ENCODE measurements around the gene PRKG1. TPM values are rescaled to one million over a fixed set of nuclear protein-coding genes. Genes with fewer than 3 reads are reported as not detected.

PRKG1 gene
- total RNA-seq, 1 donor from 2014 or later, result 4.6 TPM

DNA sequence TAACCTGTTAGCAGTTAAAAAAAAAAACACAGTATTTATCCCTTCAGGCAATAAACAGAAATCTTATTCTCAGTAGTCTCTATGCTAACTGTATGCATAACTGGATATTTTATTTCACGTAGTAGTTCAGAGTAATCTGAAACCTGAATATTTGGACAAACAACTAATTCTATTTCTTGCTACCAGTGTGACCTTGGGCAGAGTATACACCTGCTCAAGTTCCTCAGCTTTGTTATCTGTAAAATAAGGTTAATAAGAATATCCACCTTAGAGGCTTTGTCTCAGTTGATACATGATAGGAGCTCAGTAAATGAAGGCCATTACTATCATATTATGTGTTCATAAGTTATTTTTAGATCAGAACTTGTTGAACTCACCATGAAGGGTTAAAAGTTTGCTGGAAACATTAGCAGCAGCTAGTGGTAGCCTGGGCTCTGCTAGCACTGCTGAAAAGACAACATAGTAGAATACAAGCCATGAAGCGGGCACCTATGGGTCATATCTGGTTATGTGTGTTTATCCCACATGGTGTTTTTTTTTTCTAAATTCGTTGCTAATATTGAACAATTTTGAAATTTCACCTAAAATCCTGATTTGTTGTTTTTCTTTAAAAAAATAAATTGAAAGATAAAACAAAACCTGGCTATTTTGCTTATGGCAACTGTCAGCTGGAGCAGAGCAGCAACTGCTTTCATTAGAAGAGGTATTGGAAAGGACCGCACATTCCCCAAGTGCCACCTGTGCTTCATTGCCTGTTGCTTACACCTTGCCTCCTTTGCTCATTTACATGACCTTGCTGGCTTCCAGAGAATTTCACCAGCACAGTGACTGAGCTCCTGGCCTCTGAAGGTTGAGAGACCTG lies 303.0 kb downstream of the PRKG1 start:
- Mint-ChIP-seq H3K27me3 (no peaks in the 10 kb centered on the region), H3K36me3 (ENCODE audit: insufficient read depth) (no peaks in the 10 kb centered on the region), H3K4me1 (ENCODE audit: low read depth) (no peaks in the 10 kb centered on the region), H3K27ac (no peak overlapping the region), H3K9me3 (ENCODE audit: low read depth) (no peaks in the 10 kb centered on the region), H3K4me3 (ENCODE audit: low read depth) (no peak overlapping the region)
- DNase-seq (ENCODE audit: low spot score, unreplicated experiment), result no peak
- TF ChIP-seq, protein P1, sequence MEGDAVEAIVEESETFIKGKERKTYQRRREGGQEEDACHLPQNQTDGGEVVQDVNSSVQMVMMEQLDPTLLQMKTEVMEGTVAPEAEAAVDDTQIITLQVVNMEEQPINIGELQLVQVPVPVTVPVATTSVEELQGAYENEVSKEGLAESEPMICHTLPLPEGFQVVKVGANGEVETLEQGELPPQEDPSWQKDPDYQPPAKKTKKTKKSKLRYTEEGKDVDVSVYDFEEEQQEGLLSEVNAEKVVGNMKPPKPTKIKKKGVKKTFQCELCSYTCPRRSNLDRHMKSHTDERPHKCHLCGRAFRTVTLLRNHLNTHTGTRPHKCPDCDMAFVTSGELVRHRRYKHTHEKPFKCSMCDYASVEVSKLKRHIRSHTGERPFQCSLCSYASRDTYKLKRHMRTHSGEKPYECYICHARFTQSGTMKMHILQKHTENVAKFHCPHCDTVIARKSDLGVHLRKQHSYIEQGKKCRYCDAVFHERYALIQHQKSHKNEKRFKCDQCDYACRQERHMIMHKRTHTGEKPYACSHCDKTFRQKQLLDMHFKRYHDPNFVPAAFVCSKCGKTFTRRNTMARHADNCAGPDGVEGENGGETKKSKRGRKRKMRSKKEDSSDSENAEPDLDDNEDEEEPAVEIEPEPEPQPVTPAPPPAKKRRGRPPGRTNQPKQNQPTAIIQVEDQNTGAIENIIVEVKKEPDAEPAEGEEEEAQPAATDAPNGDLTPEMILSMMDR (IDR thresholded peaks at IDR 0.05; ENCODE audit: unreplicated experiment), result no peak

DNA sequence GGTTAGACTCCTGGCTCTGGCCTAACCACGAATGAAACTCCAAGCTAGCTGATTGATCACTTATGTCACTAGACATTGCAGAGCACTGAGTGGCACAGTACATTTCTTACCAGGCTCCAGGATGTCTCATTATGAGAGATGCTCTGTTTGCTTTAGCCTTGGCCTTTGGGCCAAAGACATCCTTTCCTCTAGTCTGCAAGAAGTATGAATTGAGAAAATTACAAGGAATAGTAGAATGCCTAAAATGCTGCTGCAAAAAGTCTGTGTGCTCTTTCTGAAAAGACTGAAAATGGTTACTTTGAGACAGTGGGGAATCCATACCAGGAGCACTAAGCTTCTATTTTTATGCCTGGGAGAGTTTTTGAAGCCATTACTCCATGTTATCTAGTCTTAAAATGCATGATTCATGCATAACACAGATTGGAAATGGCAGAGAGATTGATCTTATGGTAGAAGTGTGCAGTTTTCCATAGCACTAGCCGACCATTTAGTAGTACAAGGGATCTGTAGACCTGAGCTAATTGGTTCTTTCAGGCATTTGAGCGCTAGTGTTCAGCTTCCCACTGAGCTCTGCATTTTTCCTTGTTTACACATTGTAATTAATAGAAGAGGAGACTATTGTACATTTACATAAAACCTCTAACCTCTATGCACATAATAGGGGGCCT lies 303.8 kb downstream of the PRKG1 start:
- Mint-ChIP-seq H3K27ac (no peak overlapping the region), H3K27me3 (no peaks in the 10 kb centered on the region), H3K4me3 (ENCODE audit: low read depth) (no peak overlapping the region), H3K4me1 (ENCODE audit: low read depth) (no peaks in the 10 kb centered on the region), H3K9me3 (ENCODE audit: low read depth) (no peaks in the 10 kb centered on the region), H3K36me3 (ENCODE audit: insufficient read depth) (no peaks in the 10 kb centered on the region)
- TF ChIP-seq, protein P1 (IDR thresholded peaks at IDR 0.05; ENCODE audit: unreplicated experiment), result no peak
- DNase-seq (ENCODE audit: low spot score, unreplicated experiment), result no peak

- H3K9me3 Mint-ChIP-seq (ENCODE audit: low read depth), result no peaks in the 10 kb centered on the region
- no peak overlapping the region for H3K4me3 Mint-ChIP-seq (ENCODE audit: low read depth)
- H3K27ac Mint-ChIP-seq, result no peak overlapping the region
- H3K4me1 Mint-ChIP-seq (ENCODE audit: low read depth), result no peaks in the 10 kb centered on the region
- TF ChIP-seq, protein P1 (IDR thresholded peaks at IDR 0.05; ENCODE audit: unreplicated experiment), result no peak
- no peak for DNase-seq (ENCODE audit: low spot score, unreplicated experiment)
- H3K36me3 Mint-ChIP-seq (ENCODE audit: insufficient read depth), result no peaks in the 10 kb centered on the region
- no peaks in the 10 kb centered on the region for H3K27me3 Mint-ChIP-seq
Measured at GRCh38 chr10:51382181-51382580, 307.9 kb downstream of the PRKG1 start.

DNA sequence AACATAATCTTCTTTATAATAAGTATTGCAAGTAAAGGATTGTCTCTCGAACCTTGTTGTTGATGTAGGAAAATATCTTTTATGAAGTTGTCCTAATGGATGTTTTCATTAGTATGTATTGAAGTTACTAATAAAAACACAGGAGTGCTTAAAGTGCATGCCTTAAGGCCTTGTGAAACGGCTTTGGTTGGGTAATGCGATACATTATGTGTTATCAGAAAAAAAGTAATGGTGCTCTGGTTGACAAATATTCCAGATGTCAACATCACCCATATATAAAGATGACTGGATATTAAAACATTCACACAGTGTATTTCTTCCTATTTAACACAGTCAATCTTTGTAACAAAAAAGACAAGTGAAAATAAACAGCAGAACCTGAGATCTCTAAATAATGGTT lies 310.7 kb downstream of the PRKG1 start:
- Mint-ChIP-seq H3K4me1 (ENCODE audit: low read depth) (no peaks in the 10 kb centered on the region), H3K27me3 (no peaks in the 10 kb centered on the region), H3K36me3 (ENCODE audit: insufficient read depth) (no peaks in the 10 kb centered on the region), H3K27ac (no peak overlapping the region), H3K4me3 (ENCODE audit: low read depth) (no peak overlapping the region), H3K9me3 (ENCODE audit: low read depth) (no peaks in the 10 kb centered on the region)
- TF ChIP-seq, protein P1 (IDR thresholded peaks at IDR 0.05; ENCODE audit: unreplicated experiment), result no peak
- DNase-seq (ENCODE audit: low spot score, unreplicated experiment), result no peak

- TF ChIP-seq, protein P1 (IDR thresholded peaks at IDR 0.05; ENCODE audit: unreplicated experiment), result no peak
- Mint-ChIP-seq H3K27ac (no peak overlapping the region), H3K4me1 (ENCODE audit: low read depth) (no peaks in the 10 kb centered on the region), H3K36me3 (ENCODE audit: insufficient read depth) (no peaks in the 10 kb centered on the region), H3K4me3 (ENCODE audit: low read depth) (no peak overlapping the region), H3K27me3 (no peaks in the 10 kb centered on the region), H3K9me3 (ENCODE audit: low read depth) (no peaks in the 10 kb centered on the region)
- no peak for DNase-seq (ENCODE audit: low spot score, unreplicated experiment)
Measured at GRCh38 chr10:51386248-51386885, 312.1 kb downstream of the PRKG1 start.

All from progenitor cell of endocrine pancreas (in vitro differentiated cells).